GM23338 (cell line): ENCODE data around the gene ZC3H13. TPM values are rescaled to one million over a fixed set of nuclear protein-coding genes. Genes with fewer than 3 reads are reported as not detected.

Experiments used
- ATAC-seq: fragments of 200-7000 bp; cut with Tn5 transposase; 3 replicates; pipeline ENCODE4 v1.9.1; 2020
- DNase-seq: peaks from one replicate; pipeline ENCODE4 v3.0.0-alpha.2; 2015; ENCODE audit warnings: low spot score
- H2AFZ ChIP-seq: fragments of 200-600 bp; sonication (generic); 2 replicates; pipeline ENCODE4 v1.8.0; 2016; ENCODE audit warnings: antibody characterized with exemption, mild to moderate bottlenecking, moderate library complexity
- H3F3A ChIP-seq: fragments of 200-600 bp; sonication (generic); replicated peaks from 2 replicates; pipeline ENCODE4 v1.8.0; 2017; ENCODE audit warnings: antibody characterized with exemption, mixed run types, low read depth
- H3K27ac ChIP-seq: fragments of 200-600 bp; sonication (generic); 2 replicates; pipeline ENCODE4 v1.6.1; 2016; ENCODE audit warnings: low read depth
- H3K27me3 ChIP-seq: fragments of 200-600 bp; sonication (generic); 2 replicates; pipeline ENCODE4 v1.8.0; 2016; ENCODE audit warnings: mild to moderate bottlenecking, mixed run types, moderate library complexity; ENCODE audit not compliant: insufficient read depth
- H3K36me3 ChIP-seq: fragments of 200-600 bp; sonication (generic); 2 replicates; pipeline ENCODE4 v1.8.0; 2016; ENCODE audit warnings: mild to moderate bottlenecking; ENCODE audit not compliant: insufficient read depth
- H3K4me1 ChIP-seq: fragments of 200-600 bp; sonication (generic); 2 replicates; pipeline ENCODE4 v1.8.0; 2016; ENCODE audit warnings: mild to moderate bottlenecking, moderate library complexity; ENCODE audit not compliant: insufficient read depth
- H3K4me2 ChIP-seq: fragments of 200-600 bp; sonication (generic); 2 replicates; pipeline ENCODE4 v1.7.1; 2017; ENCODE audit warnings: mixed run types
- H3K4me3 ChIP-seq: fragments of 200-600 bp; sonication (generic); 2 replicates; pipeline ENCODE4 v1.6.1; 2016; ENCODE audit warnings: mixed run types
- H3K79me2 ChIP-seq: fragments of 200-600 bp; sonication (generic); replicated peaks from 2 replicates; pipeline ENCODE4 v1.8.0; 2017; ENCODE audit warnings: mild to moderate bottlenecking; ENCODE audit not compliant: insufficient read depth
- H3K9me2 ChIP-seq: fragments of 200-600 bp; sonication (generic); 2 replicates; pipeline ENCODE4 v1.8.0; 2017; ENCODE audit not compliant: insufficient read depth
- H4K20me1 ChIP-seq: fragments of 200-600 bp; sonication (generic); replicated peaks from 2 replicates; pipeline ENCODE4 v1.8.0; 2017; ENCODE audit warnings: mild to moderate bottlenecking; ENCODE audit not compliant: insufficient read depth
- H3K27ac Mint-ChIP-seq: 2 replicates; pipeline ENCODE4 v1.8.0; 2020; ENCODE audit warnings: inconsistent platforms, mild to moderate bottlenecking, moderate library complexity, mixed read lengths
- H3K27me3 Mint-ChIP-seq: 3 replicates; pipeline ENCODE4 v1.8.0; 2022; ENCODE audit warnings: low read depth, mild to moderate bottlenecking, moderate library complexity, mixed read lengths, inconsistent platforms; ENCODE audit not compliant: insufficient read depth, poor library complexity
- H3K36me3 Mint-ChIP-seq: 3 replicates; pipeline ENCODE4 v1.8.0; 2021; ENCODE audit warnings: low read depth, mild to moderate bottlenecking, inconsistent platforms, moderate library complexity, mixed read lengths
- H3K4me1 Mint-ChIP-seq: 3 replicates; pipeline ENCODE4 v1.8.0; 2020; ENCODE audit warnings: mild to moderate bottlenecking, inconsistent platforms, mixed read lengths
- H3K4me3 Mint-ChIP-seq: 3 replicates; pipeline ENCODE4 v1.8.0; 2021; ENCODE audit warnings: moderate library complexity, mild to moderate bottlenecking, inconsistent platforms, mixed read lengths
- H3K9me3 Mint-ChIP-seq: 3 replicates; pipeline ENCODE4 v1.8.0; 2020; ENCODE audit warnings: moderate library complexity, mild to moderate bottlenecking, inconsistent platforms, mixed read lengths
- CREB1 ChIP-seq: fragments of 250-450 bp; sonication (Bioruptor Pico); IDR thresholded peaks from 2 replicates; pipeline ENCODE4 v1.5.0; 2020; ENCODE audit warnings: low read depth, mild to moderate bottlenecking, moderate library complexity
- CTCF ChIP-seq, 2 experiments: fragments of 200-600 bp in 1 of 2; sonication (generic) in 1 of 2; conservative IDR thresholded peaks; 2 replicates each; pipeline versions ENCODE4 v1.5.1 to v1.6.1; 2016 to 2017; ENCODE audit warnings: antibody characterized with exemption in 2 of 2, low read depth in 2 of 2, mild to moderate bottlenecking in 2 of 2, moderate library complexity in 1 of 2
- ETS1 ChIP-seq: IDR thresholded peaks from 2 replicates; pipeline ENCODE4 v1.6.1; 2016; ENCODE audit warnings: antibody characterized with exemption
- EZH2 ChIP-seq: fragments of 200-600 bp; sonication (generic); IDR thresholded peaks from one replicate; pipeline ENCODE4 v1.8.0; 2017; ENCODE audit warnings: antibody characterized with exemption, mild to moderate bottlenecking, low read depth; ENCODE audit not compliant: unreplicated experiment
- EZH2phosphoT487 ChIP-seq: fragments of 200-600 bp; sonication (generic); IDR thresholded peaks from one replicate; pipeline ENCODE4 v1.8.1; 2018; ENCODE audit warnings: antibody characterized with exemption; ENCODE audit not compliant: unreplicated experiment
- JUNB ChIP-seq: IDR thresholded peaks from one replicate; pipeline ENCODE4 v1.6.1; 2016; ENCODE audit warnings: antibody characterized with exemption; ENCODE audit not compliant: unreplicated experiment
- NANOG ChIP-seq: IDR thresholded peaks from 2 replicates; pipeline ENCODE4 v1.6.1; 2016; ENCODE audit warnings: antibody characterized with exemption, borderline replicate concordance
- POLR2AphosphoS5 ChIP-seq: IDR thresholded peaks from 2 replicates; pipeline ENCODE4 v1.6.1; 2016; ENCODE audit warnings: antibody characterized with exemption, low read depth
- REST ChIP-seq: IDR thresholded peaks from one replicate; pipeline ENCODE4 v1.6.1; 2018; ENCODE audit warnings: antibody characterized with exemption; ENCODE audit not compliant: unreplicated experiment
- STAT1 ChIP-seq: IDR thresholded peaks from one replicate; pipeline ENCODE4 v1.6.1; 2016; ENCODE audit warnings: antibody characterized with exemption; ENCODE audit not compliant: unreplicated experiment
- ZNF114 ChIP-seq: fragments of 250-450 bp; sonication (Bioruptor Pico); IDR thresholded peaks from 2 replicates; pipeline ENCODE4 v1.5.0; 2020; ENCODE audit warnings: mild to moderate bottlenecking, moderate library complexity
- ZNF331 ChIP-seq: fragments of 250-450 bp; sonication (Bioruptor Pico); IDR thresholded peaks from 2 replicates; pipeline ENCODE4 v1.5.0; 2020; ENCODE audit warnings: low read depth, mild to moderate bottlenecking, moderate library complexity
- ZNF462 ChIP-seq: fragments of 250-450 bp; sonication (Bioruptor Pico); IDR thresholded peaks from 2 replicates; pipeline ENCODE4 v1.5.0; 2020; ENCODE audit warnings: mild to moderate bottlenecking, moderate library complexity
- polyA plus RNA-seq: library from polyadenylated mRNA; unstranded; fragments of >200 nt; fragmentation: Nextera tagmentation; extraction: Ambion mirVana; gene quantifications from 2 replicates; pipeline ENCODE4 v1.2.1, GENCODE V29; 2016
- total RNA-seq: library from RNA; depleted of rRNA; stranded (reverse); fragments of >200 nt; shearing (Covaris generic); gene quantifications from 2 replicates; pipeline ENCODE4 v1.2.3, GENCODE V29; 2014

The ZC3H13 gene
- total and polyA plus RNA-seq, 2 experiments from 2014 or later = 39.6 to 125 TPM

- Mint-ChIP-seq H3K36me3 (peaks cover 33% of the 10 kb centered on the region; the same call in 2 of the 3 replicates), H3K27ac (no peak overlapping the region), H3K4me1 (no peaks in the 10 kb centered on the region), H3K27me3 (no peaks in the 10 kb centered on the region), H3K9me3 (no peaks in the 10 kb centered on the region), H3K4me3 (no peak overlapping the region)
- no peak overlapping the region for H3K4me2 ChIP-seq
- H4K20me1 ChIP-seq = peaks cover 24% of the 10 kb centered on the region
- no peak for DNase-seq
- no peak for TF ChIP-seq ZNF331 (CRISPR knock-in tag)
- no peak for TF ChIP-seq EZH2
- no peak for TF ChIP-seq EZH2phosphoT487
- no peak for TF ChIP-seq ZNF462 (CRISPR knock-in tag)
- TF ChIP-seq REST = no peak
- no peak for TF ChIP-seq ZNF114 (CRISPR knock-in tag)
- no peak for TF ChIP-seq CREB1 (CRISPR knock-in tag)
- no peak for TF ChIP-seq CTCF (conservative IDR thresholded peaks at IDR 0.05; ENCODE audit: low read depth in 2 of 2)
- no peak for TF ChIP-seq ETS1
- TF ChIP-seq NANOG = no peak
- no peak for TF ChIP-seq JUNB
- TF ChIP-seq STAT1 = no peak
- TF ChIP-seq POLR2AphosphoS5 = no peak
- no peaks in the 10 kb centered on the region; the same call in 1 of the 2 replicates for H3K36me3 ChIP-seq
- no peaks in the 10 kb centered on the region for H3K4me1 ChIP-seq
- H3K9me2 ChIP-seq = no peaks in the 10 kb centered on the region
- no peaks in the 10 kb centered on the region for H3F3A ChIP-seq
- H2AFZ ChIP-seq = no peak overlapping the region
- H3K27ac ChIP-seq = no peak overlapping the region
- no peak for ATAC-seq
- no peak overlapping the region for H3K4me3 ChIP-seq
- H3K27me3 ChIP-seq = no peaks in the 10 kb centered on the region
- peaks cover 71% of the 10 kb centered on the region for H3K79me2 ChIP-seq
Measured at GRCh38 chr13:46038296-46038695, 14.2 kb downstream of the ZC3H13 start.
